Activated CD4-positive, alpha-beta T cell treated with anti-CD3 and anti-CD28 coated beads, Interleukin-2, amount 50 U/mL, for 16 hours (primary cell): ENCODE measurements around the gene FOXP2.
A peak's percentile ranks its signal among the peaks of the same experiment; 100 is the strongest.
"Not testable (repeated sequence)": the region's sequence is repeated elsewhere in the genome, so short reads cannot be mapped to it uniquely, and the experiment has no call there.

Source experiments
- DNase-seq: peaks from one replicate; pipeline ENCODE4 v3.0.0-alpha.2; 2020

FOXP2 gene

GRCh38 chr7:114507381-114507780 lies 92.8 kb downstream of the FOXP2 start:
- DNase-seq: no peak

- DNase-seq: no peak
These were observed 93.5 kb downstream of the FOXP2 start for GRCh38 chr7:114508086-114508485.

GRCh38 chr7:114510824-114511223 lies 96.2 kb downstream of the FOXP2 start:
- not testable (repeated sequence) for DNase-seq

GRCh38 chr7:114519240-114519639 lies 104.6 kb downstream of the FOXP2 start:
- no peak for DNase-seq

- no peak for DNase-seq
These were observed 107.5 kb downstream of the FOXP2 start for GRCh38 chr7:114522081-114522480.

GRCh38 chr7:114527589-114527988 lies 113.0 kb downstream of the FOXP2 start:
- no peak for DNase-seq

GRCh38 chr7:114530057-114530611 lies 115.5 kb downstream of the FOXP2 start:
- no peak for DNase-seq

GRCh38 chr7:114531326-114531725 lies 116.7 kb downstream of the FOXP2 start:
- DNase-seq: no peak

GRCh38 chr7:114533131-114533530 lies 118.5 kb downstream of the FOXP2 start:
- DNase-seq: no peak

- DNase-seq: no peak
These were observed 120.3 kb downstream of the FOXP2 start for GRCh38 chr7:114534953-114535352.

GRCh38 chr7:114539575-114539974 lies 125.0 kb downstream of the FOXP2 start:
- no peak for DNase-seq

- DNase-seq: no peak
These were observed 125.7 kb downstream of the FOXP2 start for GRCh38 chr7:114540291-114540690.

- DNase-seq: not testable (repeated sequence)
These were observed 132.7 kb downstream of the FOXP2 start for GRCh38 chr7:114547346-114547745.

- DNase-seq: no peak
These were observed 133.7 kb downstream of the FOXP2 start for GRCh38 chr7:114548081-114548980.

GRCh38 chr7:114554781-114555537 lies 140.3 kb downstream of the FOXP2 start:
- DNase-seq: peak; percentile 59

- DNase-seq: no peak
These were observed 152.8 kb downstream of the FOXP2 start for GRCh38 chr7:114567416-114567815.

GRCh38 chr7:114569220-114569619 lies 154.6 kb downstream of the FOXP2 start:
- DNase-seq: no peak

GRCh38 chr7:114574384-114574783 lies 159.8 kb downstream of the FOXP2 start:
- DNase-seq: no peak

- DNase-seq: no peak
These were observed 160.5 kb downstream of the FOXP2 start for GRCh38 chr7:114575098-114575497.

- not testable (repeated sequence) for DNase-seq
These were observed 166.3 kb downstream of the FOXP2 start for GRCh38 chr7:114580963-114581362.

GRCh38 chr7:114588506-114588905 lies 173.9 kb downstream of the FOXP2 start:
- no peak for DNase-seq

- DNase-seq: no peak
These were observed 174.8 kb downstream of the FOXP2 start for GRCh38 chr7:114589436-114589835.

GRCh38 chr7:114590298-114590697 lies 175.7 kb downstream of the FOXP2 start:
- DNase-seq: no peak

GRCh38 chr7:114598946-114599345 lies 184.3 kb downstream of the FOXP2 start:
- DNase-seq: no peak
